ENCODE measurements around the gene NTM.

DNA sequence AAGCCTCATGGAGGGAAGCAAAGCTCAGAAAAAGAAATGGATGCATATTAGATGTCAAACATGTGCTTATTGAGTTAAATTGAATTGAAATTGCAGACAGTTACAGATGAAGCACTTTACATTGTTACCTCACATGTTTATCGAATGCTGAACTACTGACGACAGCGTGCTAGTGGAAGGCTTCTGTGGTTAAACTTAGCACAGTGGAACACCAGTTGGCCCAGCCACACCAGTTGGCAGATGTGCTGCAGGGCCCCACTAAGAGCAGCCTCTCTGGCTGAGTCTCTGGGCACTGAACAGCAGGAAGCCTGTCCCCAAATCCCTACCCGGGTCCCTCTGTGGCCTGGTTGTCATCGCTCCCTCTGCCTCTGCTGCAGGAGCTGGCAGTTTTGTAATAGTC is 242.1 kb downstream of the NTM start:
- TF ChIP-seq, protein P1, sequence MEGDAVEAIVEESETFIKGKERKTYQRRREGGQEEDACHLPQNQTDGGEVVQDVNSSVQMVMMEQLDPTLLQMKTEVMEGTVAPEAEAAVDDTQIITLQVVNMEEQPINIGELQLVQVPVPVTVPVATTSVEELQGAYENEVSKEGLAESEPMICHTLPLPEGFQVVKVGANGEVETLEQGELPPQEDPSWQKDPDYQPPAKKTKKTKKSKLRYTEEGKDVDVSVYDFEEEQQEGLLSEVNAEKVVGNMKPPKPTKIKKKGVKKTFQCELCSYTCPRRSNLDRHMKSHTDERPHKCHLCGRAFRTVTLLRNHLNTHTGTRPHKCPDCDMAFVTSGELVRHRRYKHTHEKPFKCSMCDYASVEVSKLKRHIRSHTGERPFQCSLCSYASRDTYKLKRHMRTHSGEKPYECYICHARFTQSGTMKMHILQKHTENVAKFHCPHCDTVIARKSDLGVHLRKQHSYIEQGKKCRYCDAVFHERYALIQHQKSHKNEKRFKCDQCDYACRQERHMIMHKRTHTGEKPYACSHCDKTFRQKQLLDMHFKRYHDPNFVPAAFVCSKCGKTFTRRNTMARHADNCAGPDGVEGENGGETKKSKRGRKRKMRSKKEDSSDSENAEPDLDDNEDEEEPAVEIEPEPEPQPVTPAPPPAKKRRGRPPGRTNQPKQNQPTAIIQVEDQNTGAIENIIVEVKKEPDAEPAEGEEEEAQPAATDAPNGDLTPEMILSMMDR (IDR thresholded peaks at IDR 0.05; ENCODE audit: poor library complexity, severe bottlenecking), result no peak
- no peak for TF ChIP-seq POLR2AphosphoS5 (IDR thresholded peaks at IDR 0.05)
- TF ChIP-seq EZH2 (IDR thresholded peaks at IDR 0.05; ENCODE audit: borderline replicate concordance, insufficient read depth, low read length, poor library complexity, severe bottlenecking), result no peak
- TF ChIP-seq RAD21 (conservative IDR thresholded peaks at IDR 0.05), result no peak
- no peak for TF ChIP-seq EP300 (conservative IDR thresholded peaks at IDR 0.05; ENCODE audit: poor library complexity, severe bottlenecking)
- TF ChIP-seq, protein P2, sequence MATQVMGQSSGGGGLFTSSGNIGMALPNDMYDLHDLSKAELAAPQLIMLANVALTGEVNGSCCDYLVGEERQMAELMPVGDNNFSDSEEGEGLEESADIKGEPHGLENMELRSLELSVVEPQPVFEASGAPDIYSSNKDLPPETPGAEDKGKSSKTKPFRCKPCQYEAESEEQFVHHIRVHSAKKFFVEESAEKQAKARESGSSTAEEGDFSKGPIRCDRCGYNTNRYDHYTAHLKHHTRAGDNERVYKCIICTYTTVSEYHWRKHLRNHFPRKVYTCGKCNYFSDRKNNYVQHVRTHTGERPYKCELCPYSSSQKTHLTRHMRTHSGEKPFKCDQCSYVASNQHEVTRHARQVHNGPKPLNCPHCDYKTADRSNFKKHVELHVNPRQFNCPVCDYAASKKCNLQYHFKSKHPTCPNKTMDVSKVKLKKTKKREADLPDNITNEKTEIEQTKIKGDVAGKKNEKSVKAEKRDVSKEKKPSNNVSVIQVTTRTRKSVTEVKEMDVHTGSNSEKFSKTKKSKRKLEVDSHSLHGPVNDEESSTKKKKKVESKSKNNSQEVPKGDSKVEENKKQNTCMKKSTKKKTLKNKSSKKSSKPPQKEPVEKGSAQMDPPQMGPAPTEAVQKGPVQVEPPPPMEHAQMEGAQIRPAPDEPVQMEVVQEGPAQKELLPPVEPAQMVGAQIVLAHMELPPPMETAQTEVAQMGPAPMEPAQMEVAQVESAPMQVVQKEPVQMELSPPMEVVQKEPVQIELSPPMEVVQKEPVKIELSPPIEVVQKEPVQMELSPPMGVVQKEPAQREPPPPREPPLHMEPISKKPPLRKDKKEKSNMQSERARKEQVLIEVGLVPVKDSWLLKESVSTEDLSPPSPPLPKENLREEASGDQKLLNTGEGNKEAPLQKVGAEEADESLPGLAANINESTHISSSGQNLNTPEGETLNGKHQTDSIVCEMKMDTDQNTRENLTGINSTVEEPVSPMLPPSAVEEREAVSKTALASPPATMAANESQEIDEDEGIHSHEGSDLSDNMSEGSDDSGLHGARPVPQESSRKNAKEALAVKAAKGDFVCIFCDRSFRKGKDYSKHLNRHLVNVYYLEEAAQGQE (IDR thresholded peaks at IDR 0.05; ENCODE audit: borderline replicate concordance), result no peak
- no peak for TF ChIP-seq TAF1 (IDR thresholded peaks at IDR 0.05; ENCODE audit: low read depth)

Measured in neural cell (in vitro differentiated cells).